ENCODE results near the gene CEP85L.

The CEP85L gene

DNA sequence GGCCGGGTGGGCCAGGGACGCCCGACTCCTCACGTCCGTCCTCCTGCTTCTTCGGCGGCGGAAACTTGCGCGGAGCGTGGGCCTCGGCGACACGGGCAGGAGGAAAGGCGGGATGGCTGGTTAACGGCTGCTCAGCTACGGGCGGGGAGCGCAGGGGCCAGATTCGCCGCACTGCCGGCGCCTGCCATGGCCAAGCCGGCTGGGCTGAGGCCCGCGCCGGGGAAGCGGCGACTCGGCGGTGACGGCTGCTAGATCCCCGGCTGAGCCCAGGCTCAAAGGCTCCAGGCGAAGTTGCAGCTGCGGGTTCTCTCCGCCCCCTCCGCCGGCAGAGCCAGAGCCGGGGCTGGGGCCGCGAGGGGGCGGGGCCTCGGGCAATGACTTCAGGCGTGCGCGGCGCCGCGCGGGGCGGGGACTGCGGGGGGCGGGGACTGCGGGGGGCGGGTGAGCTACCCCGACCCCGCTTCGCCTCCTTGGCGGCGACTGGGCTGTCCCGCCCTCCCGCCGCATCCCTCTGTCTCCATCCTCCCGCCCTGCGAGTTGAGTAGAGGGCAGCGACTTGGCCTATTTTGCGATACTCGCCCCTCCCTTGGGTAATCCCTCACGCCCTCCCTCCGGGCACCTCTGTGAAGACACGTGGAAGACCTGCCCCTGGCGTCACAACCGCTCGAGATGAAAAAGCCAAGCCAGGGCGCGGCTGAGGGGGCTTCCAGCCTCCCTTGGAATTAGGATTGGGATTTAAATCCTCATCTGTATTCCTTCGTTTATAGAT, at the start of gene CEP85L:
CEP85L (minus strand) TSS at position 310 of the 769 bp plus-strand sequence. CDS start 322 bp downstream, outside the sequence.
- peak; percentile 78 for DNase-seq (ENCODE audit: low read depth)

DNA sequence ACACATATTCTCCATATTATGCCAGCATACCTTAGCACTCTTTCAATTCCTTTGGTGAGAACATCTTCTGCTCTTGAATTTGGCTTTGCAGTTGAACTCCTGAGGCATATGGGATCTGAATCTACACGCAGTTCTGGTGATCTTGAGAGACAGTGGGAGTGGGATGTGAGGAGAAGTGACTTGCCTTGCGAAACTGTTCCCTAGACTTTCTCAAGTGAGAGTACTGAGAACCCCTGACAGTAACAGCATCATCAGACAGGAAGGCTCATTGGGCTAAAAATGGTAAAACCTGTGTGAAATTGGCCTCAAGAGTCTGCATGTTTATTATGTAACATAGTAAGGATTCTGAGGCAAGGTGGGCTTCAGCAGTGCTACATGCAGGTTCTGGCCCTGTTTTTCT, 49.1 kb upstream of the CEP85L start:
- no peak for DNase-seq (ENCODE audit: low read depth)

GRCh38 chr6:118697554-118697953, 46.2 kb upstream of the CEP85L start:
- DNase-seq (ENCODE audit: low read depth) = no peak

DNA sequence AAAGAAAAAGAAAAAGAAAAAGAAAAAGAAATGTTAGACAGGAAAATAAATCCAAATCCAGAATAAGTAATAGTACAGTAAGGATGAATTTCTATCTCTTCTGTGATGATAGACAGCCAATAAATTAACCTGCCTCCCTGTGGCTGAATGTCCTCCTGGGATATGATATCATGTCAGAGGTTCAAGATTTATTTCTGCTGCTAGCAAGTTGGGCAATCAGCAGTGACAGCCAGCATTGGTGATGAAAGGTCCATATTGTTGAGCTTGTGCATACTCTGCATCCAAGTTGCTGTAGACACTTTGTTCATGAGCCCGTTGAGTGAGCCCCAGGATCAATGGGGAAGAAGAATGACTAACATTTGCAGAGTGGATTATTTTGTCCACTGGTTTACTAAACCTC, 44.9 kb upstream of the CEP85L start:
- no peak for DNase-seq (ENCODE audit: low read depth)

DNA sequence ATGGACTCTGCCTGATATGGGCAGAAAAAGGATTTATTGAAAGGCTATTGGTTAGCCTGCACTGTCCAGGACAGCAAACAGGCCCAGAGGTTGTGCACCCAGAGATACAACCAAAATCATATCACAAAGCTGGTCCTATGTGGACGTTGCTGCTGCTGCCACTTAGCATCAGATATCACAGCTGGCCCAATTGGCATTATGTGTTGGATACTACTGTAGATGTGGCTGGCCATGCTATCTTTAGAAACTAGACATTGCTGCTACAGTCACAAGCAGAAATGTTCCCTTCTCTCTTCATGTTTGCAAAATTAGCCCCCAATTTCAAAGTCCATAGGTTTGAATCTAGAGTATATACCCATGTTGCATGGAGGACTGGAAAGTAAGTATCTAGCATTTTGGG, 42.2 kb upstream of the CEP85L start:
- no peak for DNase-seq (ENCODE audit: low read depth)

- DNase-seq (ENCODE audit: low read depth) = no peak
Measured at GRCh38 chr6:118685823-118686449, 34.5 kb upstream of the CEP85L start.

- no peak for DNase-seq (ENCODE audit: low read depth)
Measured at GRCh38 chr6:118683881-118684872, 32.8 kb upstream of the CEP85L start.

- no peak for DNase-seq (ENCODE audit: low read depth)
Measured at GRCh38 chr6:118680452-118681095, 29.2 kb upstream of the CEP85L start.

DNA sequence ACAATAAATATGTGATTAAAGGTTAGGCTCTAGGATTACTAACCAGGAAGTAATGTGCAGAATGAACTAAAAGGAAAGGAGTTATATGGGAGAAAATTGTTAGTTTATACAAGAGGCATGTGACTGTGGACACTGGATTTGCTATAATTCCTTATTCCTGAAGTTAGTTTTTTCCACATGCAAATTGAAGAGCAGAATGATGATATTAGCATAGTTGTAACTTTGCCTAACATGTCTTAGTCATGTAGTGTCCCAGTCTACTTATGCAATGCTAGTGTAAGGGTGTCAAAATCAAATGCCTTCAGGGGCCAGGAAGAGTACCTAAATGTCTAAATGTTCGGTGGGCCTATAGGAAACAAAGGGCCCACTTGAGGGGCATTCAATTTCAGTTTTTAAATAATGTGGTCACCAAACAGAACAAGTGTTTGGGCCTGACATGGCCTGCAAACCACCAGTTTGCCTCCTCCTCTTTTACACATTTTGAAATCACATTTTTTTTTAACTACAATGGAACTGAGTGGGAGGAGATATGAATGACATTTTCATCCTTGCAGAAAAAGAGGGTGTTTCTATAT, 28.0 kb upstream of the CEP85L start:
- DNase-seq (ENCODE audit: low read depth) = no peak

- no peak for DNase-seq (ENCODE audit: low read depth)
Measured at GRCh38 chr6:118678866-118679265, 27.5 kb upstream of the CEP85L start.

DNA sequence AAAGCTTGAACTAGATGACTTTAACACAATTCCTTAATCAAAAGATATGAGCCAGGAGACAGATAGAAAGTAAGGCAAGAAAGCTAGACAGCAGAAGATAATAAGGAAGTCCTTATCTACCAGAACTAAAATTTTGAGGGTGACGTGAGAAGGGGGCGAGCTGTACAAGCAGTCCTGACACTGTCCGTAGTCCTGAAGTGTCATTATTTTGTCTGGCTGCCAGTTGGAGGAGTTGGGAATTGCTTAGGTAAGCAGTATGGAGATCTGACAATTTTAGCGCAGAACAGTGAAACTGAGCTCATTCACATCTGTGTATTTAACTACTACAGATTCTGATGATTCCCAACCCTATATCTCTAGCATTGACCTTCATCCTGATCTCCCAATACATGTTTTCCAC, 25.8 kb upstream of the CEP85L start:
- DNase-seq (ENCODE audit: low read depth) = no peak

GRCh38 chr6:118675225-118675624, 23.8 kb upstream of the CEP85L start:
- DNase-seq (ENCODE audit: low read depth) = no peak

- no peak for DNase-seq (ENCODE audit: low read depth)
Measured at GRCh38 chr6:118674772-118675171, 23.4 kb upstream of the CEP85L start.

DNA sequence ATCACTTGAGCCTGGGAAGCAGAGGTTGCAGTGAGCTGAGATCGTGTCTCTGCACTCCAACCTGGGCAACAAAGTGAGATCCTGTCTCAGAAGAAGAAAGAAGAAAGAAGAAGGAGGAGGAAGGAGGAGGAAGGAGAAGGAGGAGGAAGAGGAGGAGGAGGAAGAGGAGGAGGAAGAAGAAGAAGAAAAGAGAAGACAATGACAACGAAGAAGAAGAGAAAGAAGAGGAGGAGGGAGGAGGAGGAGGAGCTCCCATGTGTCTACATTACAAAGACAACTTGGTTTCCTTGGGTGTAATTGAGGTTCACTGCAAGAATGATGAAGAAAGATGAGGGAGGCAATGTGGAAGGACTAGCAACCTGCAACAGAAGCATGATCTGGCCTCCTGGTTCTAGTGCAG, 21.3 kb upstream of the CEP85L start:
- DNase-seq (ENCODE audit: low read depth) = no peak

DNA sequence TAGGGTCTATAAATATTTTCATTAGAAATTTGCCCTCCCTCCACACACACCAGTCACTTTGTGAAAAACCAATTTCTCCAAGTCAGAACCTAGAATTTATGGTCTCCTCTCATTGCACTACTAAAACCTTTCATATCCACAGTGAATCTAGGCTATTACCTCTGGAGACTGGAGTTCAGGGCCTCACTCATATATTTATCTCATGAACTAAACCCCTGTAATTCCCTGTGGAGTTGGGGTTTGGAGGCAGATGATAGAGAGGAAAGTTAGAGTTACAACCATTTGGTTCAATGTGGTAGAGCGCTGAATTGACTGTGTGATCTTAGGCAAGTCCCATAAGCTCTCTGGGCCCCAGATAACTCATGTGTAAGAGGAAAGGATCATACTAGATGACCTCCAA, 18.2 kb upstream of the CEP85L start:
- no peak for DNase-seq (ENCODE audit: low read depth)

DNA sequence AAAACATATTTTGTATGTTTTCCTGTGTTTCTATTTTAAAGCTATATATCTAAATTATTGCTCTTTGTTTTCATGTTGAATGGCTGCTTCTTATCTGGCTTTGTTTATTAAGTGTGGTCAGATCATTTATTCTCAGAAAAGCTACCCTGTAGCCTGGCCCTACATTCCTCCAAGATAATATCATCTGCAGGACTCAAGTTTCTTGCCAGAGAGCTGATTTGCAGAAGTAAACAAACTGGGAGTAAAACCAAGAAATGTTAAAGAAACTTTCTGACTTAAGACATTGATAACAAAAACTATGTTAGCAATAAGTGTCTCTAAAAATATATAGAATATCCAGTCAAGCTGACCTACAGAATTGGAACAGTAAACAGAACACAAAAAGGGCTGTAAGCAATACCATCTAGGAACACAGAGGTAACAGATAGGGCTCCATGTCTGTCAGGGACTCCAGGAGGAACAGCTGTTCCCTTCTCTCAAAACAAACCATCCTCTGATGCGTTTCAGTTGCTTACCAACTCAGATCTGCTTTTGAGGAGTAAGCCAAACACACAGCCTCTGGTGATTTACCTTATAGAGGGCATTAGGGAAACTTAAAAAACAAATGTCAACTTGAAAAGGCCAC, 17.5 kb upstream of the CEP85L start:
- no peak for DNase-seq (ENCODE audit: low read depth)

DNA sequence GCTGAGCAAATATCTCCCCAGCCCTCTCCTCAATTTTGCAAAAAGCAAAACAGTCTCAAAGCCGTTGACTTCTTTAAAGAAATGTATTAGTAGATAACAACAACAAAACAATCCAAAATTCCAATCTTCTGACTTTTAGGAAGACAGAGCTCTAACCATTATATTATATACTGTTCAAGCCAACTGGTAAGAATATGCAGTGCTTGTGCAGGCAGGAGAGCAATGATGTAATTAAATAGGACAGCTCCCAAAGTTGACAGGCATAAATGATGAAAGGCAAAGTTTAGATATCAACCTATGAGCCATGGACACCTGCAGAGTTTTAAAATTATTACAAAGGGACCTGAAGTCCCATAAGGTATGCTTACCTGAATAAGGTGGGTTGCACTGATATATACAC, 16.6 kb upstream of the CEP85L start:
- no peak for DNase-seq (ENCODE audit: low read depth)

GRCh38 chr6:118665011-118665410, 13.6 kb upstream of the CEP85L start:
- DNase-seq (ENCODE audit: low read depth) = no peak

- no peak for DNase-seq (ENCODE audit: low read depth)
Measured at GRCh38 chr6:118663993-118664985, 12.9 kb upstream of the CEP85L start.

GRCh38 chr6:118661831-118662230, 10.4 kb upstream of the CEP85L start:
- DNase-seq (ENCODE audit: low read depth) = no peak

Data from GM04504 (cell line).